IPS-NIHi7 (cell line): ENCODE measurements around the gene RSPO1.

Experiments
- DNase-seq: peaks from one replicate; pipeline ENCODE4 v3.0.0; 2012; ENCODE audit warnings: mixed read lengths; ENCODE audit errors: extremely low spot score

Gene RSPO1

GRCh38 chr1:37570528-37571334 lies 64.0 kb downstream of the RSPO1 start:
- DNase-seq = no peak

- no peak for DNase-seq
Observed at GRCh38 chr1:37567023-37567422, 67.7 kb downstream of the RSPO1 start.

- no peak for DNase-seq
Observed at GRCh38 chr1:37564892-37565291, 69.8 kb downstream of the RSPO1 start.

GRCh38 chr1:37562984-37563383 lies 71.7 kb downstream of the RSPO1 start:
- DNase-seq = no peak
